Stimulated activated CD4-positive, alpha-beta T cell treated with anti-CD3 and anti-CD28 coated beads, Interleukin-15, amount 100 ng/mL, for 1 hour (primary cell): ENCODE results near the gene RERE.
"Not testable (repeated sequence)": the region's sequence is repeated elsewhere in the genome, so short reads cannot be mapped to it uniquely, and the experiment has no call there.

ENCODE experiments used
- DNase-seq, 2 donors: peaks; one replicate each; pipeline ENCODE4 v3.0.0-alpha.2; 2020; ENCODE audit warnings: low read depth in 1 of 2, low spot score in 1 of 2

RERE gene

DNA sequence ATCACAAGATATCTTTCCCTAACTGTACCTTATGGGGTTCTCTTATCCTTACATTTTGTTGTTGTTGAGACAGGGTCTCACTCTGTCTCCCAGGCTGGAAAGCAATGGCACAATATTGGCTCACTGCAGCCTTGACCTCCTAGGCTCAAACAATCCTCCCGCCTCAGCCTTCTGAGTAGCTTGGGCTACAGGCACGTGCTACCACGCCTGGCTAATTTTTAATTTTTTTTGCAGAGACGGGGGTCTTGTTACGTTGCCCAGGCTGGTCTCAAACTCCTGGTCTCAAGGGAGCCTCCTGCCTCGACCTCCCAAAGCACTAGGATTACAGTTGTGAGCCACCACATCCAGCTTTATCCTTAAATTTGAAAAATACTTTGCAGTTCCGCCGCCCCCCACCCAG, 10.4 kb downstream of the RERE start:
- DNase-seq: no peak

DNA sequence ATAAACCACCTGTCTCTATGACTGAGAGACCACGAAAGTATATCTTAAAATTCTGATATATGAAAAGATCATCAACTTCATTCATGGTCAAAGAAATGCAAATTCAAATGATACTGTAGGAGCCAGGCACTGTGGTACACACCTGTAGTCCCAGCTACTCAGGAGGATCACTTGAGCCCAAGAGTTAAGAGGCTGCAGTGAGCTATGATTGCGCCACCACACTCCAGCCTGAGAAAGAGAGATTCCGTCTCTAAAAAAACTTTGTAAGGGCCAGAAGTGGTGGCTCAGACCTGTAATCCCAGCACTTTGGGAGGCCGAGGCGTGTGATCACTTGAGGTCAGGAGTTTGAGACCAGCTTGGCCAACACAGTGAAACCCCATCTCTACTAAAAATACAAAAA, 17.0 kb downstream of the RERE start:
- no peak for DNase-seq

DNA sequence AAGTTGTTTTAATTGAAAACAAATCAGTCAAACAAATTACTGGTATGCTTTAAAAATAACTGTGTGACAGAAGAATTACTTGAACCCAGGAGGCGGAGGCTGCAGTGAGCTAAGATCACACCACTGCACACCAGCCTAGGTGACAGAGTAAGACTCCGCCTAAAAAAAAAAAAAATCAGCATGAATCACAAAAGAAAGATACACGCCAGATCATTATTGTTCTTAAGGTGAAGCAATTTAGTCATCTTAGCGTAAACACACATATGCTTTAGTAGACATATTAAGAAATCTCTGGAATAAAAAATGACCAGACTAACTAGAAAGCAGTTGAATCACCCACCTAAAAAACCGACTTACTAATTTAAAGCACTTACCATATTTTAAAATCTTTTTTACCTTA, 20.2 kb downstream of the RERE start:
- DNase-seq: no peak

DNA sequence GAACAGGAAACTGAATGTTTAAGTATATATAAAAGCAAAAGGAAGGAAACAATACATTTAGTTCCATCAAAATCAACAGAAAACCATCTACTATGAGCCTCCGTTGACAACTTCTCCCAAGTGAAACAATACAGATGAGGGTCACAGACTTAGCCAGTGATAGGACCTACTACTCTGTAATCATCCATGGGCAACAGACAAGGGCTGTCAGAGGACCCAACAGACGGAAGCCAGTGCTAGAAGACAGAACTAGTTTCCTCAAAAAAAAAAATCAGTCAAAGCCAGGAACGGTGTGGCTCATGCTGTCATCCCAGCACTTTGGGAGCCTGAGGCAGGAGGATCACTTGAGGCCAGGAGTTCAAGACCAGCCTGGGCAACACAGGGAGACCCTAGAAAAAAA, 20.6 kb downstream of the RERE start:
- no peak for DNase-seq

DNA sequence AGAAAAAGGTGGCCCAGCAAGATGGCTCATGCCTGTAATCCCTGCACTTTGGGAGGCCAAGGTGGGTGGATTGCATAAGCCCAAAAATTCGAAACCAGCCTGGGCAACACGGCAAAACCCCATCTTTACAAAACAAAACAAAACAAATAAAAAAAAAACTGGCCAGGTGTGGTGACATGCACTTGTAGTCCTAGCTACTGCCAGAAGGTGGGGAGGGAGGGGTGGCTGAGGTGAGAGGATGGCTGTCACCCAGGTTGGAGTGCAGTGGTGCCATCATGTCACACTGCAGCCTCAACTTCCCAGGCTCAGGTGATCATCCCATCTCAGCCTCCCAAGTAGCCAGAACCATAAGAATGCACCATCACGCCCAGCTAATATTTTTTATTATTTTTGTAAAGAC, 22.8 kb downstream of the RERE start:
- DNase-seq: no peak

DNA sequence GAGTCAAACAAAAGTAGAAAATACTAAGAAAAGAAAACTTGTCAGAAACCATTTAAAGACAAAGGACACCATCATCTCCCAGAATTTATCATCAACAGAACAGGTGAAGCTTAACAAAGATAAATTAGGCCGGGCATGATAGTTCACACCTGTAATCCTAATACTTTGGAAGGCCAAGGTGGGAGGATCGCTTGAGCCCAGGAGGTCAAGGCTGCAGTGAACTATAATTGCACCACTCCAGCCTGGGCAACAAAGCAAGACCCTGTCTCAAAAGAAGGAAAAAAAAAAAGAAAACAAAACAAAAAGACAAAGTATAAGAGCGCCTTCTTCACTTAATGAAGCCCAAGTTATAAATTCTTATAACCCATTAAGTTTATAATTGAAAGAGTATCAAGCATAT, 25.6 kb downstream of the RERE start:
- no peak for DNase-seq

DNA sequence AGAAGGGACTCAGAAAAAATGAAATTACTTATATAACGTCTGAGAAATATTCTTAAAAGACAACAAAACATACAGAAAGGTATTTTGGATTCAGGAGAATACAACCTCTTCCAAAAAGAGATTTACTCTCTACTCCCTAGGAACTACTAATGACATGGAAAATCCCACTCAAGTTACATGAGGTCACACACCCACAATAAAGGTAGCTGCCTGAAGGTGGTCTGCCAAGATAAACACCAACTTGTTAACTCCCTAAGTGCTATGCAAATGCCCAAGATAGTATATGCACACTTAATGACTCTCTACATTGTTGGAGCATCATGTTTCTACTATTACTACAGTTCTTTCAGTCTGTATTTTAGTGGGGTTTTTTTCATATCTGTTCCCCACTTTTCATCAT, 26.5 kb downstream of the RERE start:
- no peak for DNase-seq

DNA sequence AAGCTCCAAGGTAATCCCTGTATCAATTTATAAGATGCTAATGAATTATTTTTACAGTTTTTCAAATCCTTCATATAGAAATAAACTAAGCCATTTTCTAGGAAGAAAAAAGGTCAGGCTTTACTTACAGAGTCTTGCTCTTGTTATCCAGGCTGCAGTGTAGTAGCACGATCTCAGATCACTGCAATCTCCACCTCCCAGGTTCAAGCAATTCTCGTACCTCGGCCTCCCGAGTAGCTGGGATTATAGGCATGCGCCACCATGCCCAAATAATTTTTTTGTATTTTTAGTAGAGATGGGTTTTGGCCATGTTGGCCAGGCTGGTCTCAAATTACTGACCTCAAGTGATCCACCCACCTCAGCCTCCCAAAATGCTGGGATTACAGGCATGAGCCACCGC, 27.0 kb downstream of the RERE start:
- DNase-seq: no peak

DNA sequence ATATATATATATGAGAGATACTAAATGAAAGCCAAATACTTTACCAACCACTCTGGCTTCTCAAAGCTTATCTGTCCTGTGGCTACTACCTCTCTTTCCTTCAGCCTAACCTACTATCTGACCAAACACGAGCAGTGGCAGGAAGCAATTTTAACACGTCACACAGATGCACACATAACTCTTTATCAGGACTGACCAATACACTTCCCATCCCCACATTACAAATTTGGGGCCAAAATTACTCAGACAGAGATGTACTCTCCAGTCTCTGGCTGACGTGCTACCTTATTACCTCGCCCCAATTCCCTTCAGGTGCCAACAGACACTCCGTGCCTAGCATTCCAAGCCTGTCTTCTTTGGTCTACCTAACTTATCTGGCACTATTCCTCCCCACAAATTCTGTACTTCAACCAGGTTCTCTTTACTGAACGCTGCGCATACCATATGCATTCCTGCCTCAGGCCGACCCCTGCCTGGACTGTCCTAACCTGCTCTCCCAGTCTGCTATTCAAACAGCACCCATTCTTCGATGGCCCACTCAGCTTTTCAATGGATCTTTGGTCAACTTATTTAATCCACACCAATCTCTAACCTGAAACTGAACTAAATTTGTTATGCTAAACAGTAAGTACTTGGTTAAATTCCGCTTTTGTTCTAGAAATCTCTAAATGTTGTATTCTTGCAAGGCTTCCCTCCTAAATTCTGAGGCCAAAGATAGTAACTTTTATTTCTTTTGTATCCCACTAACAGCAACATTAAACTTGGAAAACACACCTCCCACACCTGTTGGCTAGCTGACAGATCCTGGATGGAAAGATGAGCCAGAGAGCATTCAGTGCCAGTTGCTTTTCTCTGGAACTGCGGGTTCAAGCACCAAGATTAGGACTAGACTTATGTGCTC, 27.9 kb downstream of the RERE start:
- no peak for DNase-seq

DNA sequence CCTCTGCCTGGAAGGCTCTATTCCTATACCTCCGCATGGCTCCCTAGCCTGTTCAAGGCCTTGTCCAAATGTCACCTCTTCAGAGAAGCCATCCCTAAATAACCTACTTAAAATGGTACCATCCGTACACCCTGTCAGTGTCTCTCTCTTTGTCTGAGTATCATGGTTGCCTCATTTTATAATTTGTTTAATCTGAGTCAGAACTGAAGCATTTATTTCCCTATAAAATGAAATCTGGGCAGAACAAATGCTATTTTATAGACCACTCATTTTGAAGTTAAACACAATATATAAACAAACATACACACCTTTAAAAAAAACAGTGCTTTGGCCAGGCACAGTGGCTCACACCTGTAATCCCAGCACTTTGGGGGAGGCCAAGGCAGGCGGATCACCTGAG, 30.2 kb downstream of the RERE start:
- DNase-seq: no peak

DNA sequence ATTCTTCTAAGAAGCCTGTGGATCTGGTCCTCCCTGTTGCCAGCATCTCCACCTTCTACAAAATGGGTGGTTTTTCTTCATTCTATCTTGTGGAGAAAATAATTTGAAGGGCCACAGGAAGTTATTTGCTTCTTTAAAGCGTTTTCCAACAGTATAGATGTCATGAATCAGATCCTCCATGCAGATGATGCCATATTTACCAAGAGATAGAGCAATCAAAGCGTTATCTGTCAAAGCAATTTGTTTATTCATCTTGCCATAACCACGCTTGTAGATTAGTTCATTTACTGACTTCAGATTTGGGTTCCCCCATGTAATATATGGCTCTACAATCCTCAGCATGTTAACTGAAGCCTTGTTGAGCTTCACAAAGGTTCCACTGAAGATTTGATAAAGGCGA, 31.2 kb downstream of the RERE start:
- DNase-seq: not testable (repeated sequence)

DNA sequence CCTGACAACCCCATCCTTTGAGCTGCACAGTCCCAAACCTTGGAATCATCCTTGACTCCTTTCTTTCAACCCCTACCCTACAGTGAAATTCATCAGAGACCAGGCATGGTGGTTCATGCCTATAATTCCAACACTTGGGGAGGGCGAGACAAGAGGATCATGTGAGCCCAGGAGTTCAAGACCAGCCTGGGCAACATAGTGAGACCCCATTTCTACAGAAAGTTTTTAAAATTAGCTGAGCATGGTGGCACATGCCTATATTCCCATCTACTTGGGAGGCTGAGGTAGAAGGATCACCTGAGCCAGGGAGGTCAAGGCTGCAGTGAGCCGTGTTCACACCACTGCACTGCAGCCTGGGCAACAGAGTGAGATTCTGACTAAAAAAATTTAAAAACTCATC, 34.5 kb downstream of the RERE start:
- no peak for DNase-seq

DNA sequence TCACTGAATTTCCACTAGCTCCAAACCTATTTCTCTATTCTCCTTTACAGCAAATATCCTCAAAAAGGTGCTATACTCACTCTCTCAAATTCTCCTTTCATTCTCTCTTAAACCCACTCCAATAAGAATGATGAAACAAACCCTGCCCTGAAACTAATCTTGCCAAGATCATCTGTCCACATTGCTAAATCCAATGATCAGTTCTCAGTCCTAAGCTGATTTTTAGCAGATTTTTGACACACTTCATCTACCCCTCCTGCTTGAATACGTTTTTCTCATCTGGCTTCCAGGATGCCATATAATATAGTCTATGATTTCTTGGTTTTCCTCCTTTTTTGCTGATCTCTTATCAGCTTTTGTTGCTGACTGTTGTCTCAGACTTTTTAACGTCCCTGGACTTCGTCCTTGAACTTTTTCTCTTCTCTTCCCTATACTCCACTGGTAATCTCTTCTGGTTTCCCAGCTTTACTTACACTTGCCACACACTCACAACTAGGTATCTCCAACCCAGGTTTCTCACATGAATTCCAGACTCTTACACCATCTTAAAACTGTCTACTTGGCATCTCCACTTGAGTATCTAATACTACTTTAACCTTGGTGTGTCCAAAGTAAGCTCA, 35.3 kb downstream of the RERE start:
- no peak for DNase-seq

DNA sequence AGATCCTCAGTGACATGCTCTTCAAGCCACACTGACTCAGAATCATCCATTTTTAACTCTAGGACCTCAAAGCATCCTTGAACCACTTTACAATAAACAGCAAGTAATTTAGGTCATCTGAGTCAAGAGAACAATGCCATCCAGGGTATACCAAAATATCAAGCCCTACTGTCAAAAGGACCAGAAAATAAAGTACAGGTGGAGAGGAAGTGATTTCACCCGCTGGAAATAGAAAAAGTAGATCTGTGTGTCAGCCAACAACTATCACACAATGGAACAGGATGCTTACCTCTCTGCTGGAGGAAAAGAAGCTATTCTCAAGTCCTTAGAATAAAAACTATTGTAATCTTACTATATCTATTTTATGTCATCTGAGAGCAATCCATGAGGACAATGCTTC, 37.0 kb downstream of the RERE start:
- DNase-seq: no peak

DNA sequence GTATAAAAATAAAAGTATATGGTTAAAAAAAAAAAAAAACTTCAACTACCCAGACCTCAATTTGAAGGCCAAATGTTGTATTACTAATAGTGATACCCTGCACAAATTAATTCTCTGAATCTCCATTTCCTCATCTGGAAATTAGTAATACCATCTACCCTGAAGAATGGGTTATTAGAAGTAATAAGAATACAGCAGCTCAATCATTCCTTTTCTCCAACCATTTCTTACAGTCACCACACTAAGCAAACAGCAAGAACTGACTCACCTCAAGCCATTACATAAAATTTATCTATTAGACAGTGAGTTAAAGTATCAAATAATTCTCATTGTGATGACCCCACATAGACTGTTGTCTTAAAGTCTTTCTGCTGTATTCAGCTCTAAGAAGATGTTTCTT, 39.6 kb downstream of the RERE start:
- no peak for DNase-seq

DNA sequence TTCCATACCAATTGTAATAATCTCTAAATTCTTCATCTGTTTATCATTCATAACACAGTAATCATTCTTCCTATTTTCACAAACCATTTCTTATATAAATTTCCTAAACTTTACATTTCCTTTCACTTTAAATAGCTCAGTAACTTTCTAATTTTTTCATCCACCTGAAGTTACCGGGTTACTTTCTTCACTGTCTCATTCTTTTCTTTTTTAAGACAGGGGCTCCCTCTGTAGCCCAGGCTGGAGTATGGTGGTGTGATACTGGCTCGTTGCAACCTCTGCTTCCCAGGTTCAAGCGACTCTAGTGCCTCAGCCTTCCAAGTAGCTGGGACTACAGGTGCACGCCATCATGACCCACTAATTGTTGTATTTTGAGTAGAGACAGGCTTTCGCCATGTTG, 41.3 kb downstream of the RERE start:
- DNase-seq: no peak

DNA sequence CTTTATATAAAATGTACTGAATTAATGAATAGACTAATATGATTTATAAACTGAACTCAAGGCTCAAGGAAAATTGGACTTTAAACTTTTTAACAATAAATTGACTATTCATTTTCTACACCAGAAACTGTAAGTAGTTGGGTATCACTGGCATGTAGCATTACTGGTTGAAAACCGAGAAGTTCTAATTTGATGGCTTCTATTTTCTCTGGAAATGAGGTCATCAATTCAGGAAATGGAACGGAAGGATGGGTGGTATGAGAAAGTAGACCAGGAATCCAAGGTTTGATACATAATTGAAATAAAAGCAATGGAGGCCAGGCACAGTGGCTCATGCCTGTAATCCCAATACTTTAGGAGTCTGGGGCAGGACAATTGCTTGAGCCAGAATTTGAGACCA, 50.4 kb downstream of the RERE start:
- DNase-seq: no peak

DNA sequence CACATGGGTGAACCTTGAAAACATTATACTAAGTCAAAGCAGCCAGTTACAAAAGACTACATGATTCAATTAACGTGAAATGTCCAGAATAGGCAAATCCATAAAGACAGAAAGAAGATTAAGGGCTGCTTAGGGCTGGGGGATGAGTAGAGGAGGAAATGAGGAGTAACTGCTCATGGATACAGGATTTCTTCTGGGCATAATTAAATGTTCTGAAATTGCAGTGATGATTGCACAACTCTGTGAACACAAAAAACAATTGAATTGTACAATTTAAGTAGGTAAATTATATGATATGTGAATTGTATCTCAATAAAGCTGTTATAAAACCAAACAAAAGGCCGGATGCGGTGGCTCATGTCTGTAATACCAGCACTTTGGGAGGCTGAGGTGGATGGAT, 52.2 kb downstream of the RERE start:
- no peak for DNase-seq

DNA sequence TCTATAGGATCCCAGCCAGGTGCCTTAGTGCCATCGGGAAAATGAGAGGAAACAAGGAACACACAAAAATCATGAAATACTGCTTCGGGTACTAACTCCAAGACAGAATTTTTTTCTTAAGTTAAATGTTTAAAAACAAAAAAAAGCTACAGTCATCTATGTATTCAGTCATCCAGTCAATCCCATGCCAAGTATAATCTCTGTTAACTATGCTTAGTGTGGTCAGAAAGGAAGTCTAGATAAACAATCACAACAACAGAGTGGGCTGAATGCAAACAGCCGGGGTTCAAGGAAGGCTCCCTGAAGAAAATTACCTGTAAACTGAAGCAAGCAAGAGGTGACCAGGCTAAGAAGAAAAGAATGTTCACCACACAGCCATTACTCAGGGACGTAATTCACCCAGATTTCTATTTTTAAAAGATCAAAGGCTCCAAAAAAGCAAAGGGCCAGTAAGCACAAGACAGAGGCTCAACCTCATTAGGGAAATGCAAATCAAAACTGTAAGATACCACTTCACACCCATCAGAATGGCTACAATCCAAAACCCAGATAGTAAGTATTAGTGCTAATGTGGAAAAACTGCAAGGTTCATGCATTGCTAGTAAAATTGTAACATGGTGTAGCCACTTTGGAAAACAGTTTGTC, 53.0 kb downstream of the RERE start:
- DNase-seq: no peak

DNA sequence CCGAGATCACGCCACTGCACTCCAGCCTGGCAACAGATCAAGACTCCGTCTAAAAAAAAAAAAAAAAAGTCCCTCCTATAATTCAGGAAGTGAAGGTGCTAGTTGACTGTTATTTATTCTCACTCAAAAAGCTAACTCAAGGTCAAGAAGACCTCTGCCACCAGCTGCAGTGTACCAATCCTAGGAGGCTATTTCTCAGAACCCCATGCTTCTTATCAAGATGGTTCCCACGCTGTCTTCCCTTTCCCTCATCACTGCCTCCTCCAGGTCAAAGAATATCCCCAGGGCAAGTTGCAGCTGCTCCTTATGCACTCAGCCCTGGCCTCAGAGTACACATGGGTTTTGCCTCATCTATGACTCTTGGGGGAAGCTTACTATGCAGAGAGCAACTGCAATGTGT, 53.6 kb downstream of the RERE start:
- DNase-seq: no peak

DNA sequence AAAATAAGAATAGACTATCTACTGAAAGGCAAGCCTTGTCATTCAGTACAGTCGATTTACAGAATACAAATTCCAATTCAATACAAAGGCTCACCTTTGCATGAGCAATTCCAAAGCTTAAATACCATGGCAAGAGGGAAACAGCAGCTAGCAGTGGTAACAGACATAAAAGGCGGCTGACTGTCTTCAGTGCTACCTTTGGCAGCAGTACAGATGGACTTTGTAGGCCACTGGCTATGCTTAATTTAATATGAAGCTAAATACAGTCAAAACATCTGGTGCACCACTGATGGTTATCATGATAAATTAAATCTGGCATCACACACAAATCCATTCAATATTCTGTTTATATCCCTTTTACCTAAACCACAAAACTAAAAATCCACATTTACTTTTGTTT, 62.4 kb downstream of the RERE start:
- DNase-seq: no peak

DNA sequence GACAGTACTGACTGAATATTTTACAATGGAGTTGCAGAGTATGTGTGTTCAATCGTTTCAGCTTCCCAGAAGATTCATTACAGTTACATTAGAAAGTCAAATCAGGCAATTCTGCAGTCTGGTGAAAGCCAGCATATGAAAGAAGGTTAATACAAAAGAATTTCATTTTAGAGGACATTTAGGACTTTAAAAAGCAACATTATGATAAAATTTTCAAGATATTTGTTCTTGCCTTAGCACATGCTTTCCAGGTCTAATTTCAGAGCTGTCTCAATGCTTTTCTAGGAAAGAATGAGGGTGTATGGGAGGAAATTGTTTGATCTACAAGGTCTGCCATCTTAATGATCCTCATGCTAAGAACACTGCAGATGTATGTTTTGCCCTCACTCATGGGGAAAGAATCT, 63.2 kb downstream of the RERE start:
- DNase-seq: no peak
